GM19468 (cell line): ENCODE measurements around the gene NTNG2.

Experiments used
- ATAC-seq: cut with Tn5 transposase; IDR thresholded peaks from one replicate; pipeline ENCODE4 v1.9.1; 2021; ENCODE audit warnings: mild to moderate bottlenecking, moderate library complexity, moderate number of reproducible peaks; ENCODE audit not compliant: unreplicated experiment; ENCODE audit errors: extremely low read depth

The NTNG2 gene

GRCh38 chr9:132168851-132169250, 7.0 kb downstream of the NTNG2 start:
- no peak for ATAC-seq

DNA sequence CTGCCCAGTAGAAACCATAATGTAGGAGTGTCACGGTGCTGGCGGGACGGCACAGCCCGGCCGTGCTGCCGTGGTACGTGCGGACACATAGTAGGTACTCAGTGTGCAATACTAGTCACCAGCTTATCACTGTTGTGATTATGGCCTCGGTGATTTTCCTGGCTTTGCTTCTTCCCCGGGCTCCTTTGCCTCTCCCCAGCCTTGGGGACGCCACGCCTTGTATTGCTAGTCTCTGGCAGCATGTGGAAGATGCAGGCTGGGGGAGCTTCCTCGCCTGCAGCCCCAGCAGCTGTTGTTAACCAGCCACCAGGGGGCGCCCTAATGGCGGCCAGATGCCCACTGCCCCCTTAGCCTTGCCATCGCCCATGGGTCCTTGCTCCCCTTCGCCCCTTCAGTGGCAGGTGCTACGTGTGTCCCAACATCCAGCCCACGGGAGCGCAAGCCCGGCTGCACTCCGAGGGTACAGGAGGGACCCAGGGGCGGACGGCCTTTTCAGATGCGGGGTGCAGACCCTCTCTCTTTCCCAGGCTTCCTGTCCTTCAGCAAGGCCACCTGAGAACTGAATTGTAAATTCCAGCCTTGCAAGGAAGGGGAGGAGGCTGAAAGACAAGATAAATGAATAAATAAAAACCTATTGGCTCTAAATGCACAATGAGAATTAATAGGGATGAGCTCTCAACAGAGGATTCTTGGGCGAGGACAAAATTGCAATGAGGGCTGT, 8.0 kb downstream of the NTNG2 start:
- ATAC-seq, result no peak

GRCh38 chr9:132171702-132172101, 9.8 kb downstream of the NTNG2 start:
- no peak for ATAC-seq

GRCh38 chr9:132172185-132172584, 10.3 kb downstream of the NTNG2 start:
- ATAC-seq, result no peak

DNA sequence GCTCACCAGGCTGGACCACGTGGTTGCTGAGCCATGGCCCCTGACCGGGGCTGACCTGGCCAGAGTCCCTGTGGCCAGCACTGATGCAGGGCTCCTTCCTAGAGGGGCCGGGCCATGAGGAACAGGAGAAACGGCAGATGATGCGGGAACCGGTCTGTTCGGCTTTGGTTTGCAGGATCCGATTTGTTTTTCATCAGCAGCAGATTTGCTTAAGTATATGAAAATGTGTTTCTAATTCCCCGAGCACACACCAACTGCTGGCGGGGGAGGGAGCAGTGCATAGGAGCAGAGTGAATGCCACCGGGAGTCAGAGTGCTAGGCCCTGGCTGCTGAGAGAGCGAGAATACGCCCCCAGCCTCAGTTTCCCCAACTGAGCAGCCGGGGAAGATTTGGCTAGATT, 13.6 kb downstream of the NTNG2 start:
- ATAC-seq, result no peak

DNA sequence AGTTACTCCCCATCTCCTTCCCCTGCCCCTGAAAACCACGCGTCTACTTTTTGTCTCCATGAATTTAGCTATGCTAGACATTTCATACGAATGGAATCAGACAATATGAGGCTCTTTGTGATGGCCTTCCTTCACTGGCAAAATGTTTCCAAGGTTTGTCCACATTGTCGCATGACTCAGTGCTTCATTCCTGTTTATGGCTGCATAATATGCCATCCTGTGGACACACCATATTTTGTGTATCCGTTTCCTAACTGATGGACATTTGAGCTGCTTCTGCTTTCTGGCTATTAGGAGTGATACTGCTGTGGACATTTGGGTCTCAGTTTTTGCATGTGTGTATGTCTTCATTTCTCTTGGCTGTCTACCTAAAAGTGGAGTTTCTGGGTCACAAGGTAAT, 14.5 kb downstream of the NTNG2 start:
- no peak for ATAC-seq

DNA sequence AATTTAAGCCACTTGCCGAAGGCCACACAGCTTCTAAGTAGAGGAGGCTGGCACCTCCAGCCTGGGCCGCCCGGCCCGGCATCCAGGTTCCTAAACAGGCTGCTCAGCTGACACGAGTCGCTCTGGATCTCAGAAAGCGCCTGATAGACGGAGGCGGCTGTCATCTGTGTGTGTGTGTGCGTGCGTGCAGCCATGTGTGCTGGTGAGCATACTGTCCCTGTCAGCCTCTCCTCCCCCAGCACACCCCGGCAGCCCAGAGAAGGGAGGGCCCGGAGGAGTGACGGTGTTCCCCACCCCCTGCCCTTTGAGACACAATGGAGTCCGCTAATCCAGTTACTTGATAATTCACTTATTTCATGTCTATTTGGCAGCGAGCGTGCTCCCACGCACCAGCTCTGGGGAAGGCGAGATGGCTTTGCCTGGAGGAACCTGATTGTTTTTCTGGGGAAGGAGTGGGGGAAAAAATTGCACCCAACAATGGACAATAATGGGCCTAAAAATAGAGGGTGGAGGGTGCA, 20.0 kb downstream of the NTNG2 start:
- ATAC-seq, result no peak

DNA sequence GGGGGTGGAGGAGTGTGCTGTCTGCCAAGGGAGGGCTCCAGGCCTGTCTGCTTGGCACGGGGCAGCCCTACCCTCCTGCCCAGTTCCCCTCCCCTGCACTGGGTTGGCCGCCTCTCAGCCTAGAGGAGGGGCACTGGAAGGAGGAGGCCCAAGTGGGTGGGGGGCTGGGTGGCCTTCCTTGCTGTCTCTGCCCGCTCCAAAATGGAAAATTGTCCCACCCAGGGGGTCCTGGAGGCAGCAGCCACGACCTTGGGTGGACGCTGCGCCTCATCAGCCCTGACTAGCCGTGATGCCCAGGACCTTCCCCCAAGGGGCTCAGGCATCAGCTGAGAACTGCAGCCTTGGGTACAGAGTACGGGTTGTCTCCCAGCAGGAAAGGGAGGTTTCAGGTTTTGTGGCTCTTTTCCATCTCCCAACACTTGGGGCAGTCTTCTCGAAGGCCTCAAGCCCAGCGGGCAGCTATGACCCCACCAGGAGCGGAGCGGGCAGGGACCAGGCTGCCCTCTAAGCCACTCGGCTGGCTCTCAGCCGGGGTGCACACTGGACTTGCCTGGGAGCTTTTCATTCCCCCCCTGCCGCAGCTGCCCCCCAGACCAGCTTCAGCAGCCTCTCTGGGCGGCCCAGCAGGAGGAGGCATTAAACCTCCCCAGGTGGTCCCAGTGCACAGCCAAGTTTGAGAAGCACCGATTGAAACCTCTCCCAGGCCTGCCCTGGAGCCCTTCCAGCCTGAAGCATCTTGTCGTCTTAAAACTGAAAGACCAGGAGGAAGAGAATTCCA, 20.6 kb downstream of the NTNG2 start:
- no peak for ATAC-seq

- ATAC-seq, result no peak
Measured at GRCh38 chr9:132183134-132183533, 21.3 kb downstream of the NTNG2 start.

DNA sequence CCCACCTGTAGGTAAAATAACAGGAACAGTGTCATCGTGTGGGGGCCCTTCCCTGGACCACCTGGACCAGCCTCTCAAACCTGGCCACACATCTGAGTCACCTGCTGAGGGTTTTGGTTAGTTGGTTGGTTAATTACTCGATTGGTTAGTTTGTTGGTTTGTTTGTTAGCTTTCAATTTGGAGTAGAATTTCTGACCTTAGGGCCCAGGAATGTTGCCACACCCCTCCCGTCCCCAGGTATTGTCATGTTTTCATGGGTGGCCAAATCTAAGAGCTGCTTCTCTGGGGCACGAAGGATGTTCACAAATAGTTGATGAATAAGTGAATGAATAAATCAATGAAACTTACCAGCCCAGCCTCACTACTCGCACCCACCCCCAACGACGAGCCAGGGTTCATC, 21.9 kb downstream of the NTNG2 start:
- ATAC-seq, result no peak

- no peak for ATAC-seq
Measured at GRCh38 chr9:132184124-132184523, 22.3 kb downstream of the NTNG2 start.

- no peak for ATAC-seq
Measured at GRCh38 chr9:132185073-132186009, 23.5 kb downstream of the NTNG2 start.

- ATAC-seq, result no peak
Measured at GRCh38 chr9:132187121-132187620, 25.3 kb downstream of the NTNG2 start.

DNA sequence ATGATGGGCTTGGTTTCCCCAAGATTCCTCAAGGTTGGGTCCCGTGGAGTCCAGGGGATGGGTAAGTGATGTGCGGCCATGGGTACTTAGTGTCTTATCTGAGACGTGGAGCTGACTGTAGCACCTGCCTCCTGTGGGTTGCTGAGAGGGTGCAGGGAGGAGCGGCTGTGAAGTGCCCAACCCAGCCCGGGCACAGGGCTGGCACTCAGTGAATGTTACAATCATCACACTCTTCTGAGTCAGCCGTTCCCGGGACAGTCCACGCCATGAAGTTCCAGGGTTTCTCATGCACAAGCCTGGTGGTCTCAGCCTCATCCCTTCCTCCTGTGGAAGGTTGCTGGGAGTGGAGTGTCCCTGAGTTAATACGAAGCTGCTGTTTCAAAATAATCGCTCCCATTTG, 29.1 kb downstream of the NTNG2 start:
- ATAC-seq, result no peak

DNA sequence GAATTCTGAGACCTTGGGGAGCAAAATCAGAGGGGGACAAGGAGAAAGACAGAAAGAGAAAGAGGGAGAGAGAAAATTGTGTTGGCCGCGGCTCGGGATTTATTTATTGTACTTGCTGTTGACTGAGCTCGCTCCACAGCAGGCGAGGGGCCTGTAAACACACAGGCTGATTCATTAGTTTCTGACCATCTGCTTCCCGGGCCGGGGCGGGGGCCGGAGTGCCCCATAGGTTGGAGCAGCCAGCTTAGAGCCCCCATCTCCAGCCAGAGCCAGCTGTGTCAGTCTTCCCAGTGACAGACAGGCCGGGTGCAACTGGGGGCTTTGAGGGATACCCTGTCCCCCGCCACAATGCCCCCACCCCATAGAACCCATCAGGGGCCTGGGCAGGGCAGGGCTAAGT, 30.9 kb downstream of the NTNG2 start:
- no peak for ATAC-seq

DNA sequence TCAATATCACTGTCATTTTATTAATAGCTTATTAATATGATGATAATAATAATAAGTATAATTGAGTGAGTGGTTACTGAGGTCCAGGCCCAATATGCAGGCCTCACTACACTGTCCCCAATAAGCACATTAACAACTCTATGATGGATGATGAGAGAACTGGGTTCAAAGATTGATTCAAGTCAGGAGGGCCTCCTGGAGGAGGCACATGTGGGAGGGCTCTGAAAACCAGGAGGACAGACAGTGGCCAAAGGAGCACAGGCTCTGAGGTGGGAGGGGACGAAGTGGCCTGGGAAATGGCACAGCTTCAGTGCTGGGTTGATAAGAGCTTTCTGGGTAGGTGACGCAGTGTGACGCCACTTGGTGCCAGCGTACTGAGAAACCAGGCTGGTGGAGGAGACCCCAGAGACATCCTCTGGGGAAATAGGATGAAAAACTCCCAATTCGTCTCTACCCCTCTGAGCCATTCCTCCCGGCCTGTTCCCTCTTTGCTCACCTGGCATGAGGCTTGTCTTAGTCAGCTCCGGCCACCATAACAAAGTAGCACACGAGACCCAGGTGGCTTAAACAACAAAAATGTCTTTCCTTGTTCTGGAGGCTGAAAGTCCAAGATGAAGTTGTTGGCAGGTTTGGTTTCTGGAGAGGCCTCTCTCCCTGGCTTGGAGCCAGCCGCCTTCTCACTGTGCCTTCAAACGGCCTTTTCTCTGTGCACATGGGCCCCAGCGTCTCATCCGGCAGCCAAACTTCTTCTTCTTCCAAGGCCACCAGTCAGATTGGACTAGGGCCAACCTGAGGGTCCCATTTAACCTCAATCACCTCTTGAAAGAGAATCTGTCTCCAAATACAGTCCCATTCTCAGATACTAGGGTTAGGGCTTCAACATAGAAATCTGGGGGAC, 31.6 kb downstream of the NTNG2 start:
- ATAC-seq, result no peak

DNA sequence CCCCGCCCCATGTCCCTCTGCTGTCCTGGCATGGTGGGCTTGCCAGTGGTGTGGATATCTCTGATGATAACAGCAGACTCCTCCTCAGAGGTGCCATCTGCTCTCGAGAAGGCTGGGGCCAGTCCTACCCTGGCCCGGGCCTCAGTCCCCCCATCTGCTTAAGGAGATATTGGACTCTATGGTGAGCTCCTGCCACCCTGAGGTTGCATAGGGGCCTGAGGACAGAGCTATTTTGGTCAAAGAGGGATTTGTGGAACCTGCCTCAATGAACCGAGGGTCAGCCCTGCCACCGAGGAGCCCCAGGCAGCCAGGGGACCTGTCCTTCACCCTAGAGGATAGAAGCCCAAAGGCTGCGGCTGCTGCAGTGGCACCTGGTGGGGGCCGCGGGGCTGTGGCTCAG, 32.6 kb downstream of the NTNG2 start:
- ATAC-seq, result no peak

GRCh38 chr9:132197315-132197714, 35.5 kb downstream of the NTNG2 start:
- ATAC-seq, result no peak

DNA sequence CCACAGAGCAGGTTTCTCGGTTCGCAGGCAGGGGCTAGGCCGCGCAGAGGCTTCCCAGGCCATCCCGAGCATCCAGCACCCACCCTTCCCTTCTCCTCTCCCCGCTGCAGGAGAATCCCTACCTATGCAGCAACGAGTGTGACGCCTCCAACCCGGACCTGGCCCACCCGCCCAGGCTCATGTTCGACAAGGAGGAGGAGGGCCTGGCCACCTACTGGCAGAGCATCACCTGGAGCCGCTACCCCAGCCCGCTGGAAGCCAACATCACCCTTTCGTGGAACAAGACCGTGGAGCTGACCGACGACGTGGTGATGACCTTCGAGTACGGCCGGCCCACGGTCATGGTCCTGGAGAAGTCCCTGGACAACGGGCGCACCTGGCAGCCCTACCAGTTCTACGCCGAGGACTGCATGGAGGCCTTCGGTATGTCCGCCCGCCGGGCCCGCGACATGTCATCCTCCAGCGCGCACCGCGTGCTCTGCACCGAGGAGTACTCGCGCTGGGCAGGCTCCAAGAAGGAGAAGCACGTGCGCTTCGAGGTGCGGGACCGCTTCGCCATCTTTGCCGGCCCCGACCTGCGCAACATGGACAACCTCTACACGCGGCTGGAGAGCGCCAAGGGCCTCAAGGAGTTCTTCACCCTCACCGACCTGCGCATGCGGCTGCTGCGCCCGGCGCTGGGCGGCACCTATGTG, 36.1 kb downstream of the NTNG2 start:
- no peak for ATAC-seq
